Stimulated activated naive CD8-positive, alpha-beta T cell treated with anti-CD3 and anti-CD28 coated beads, Interleukin-15, Interleukin-2, amounts not matched to agents 100 ng/mL and 50 ng/mL, for 24 hours (primary cell): ENCODE data around the gene KRTAP12-1.

Experiments
- H3K27ac Mint-ChIP-seq: one replicate; pipeline ENCODE4 v1.8.0; 2021; ENCODE audit warnings: mild to moderate bottlenecking, mixed read lengths
- H3K27me3 Mint-ChIP-seq: one replicate; pipeline ENCODE4 v1.8.0; 2021; ENCODE audit warnings: mixed read lengths
- H3K36me3 Mint-ChIP-seq: one replicate; pipeline ENCODE4 v1.8.0; 2021; ENCODE audit warnings: low read depth, mixed read lengths
- H3K4me1 Mint-ChIP-seq: one replicate; pipeline ENCODE4 v1.8.0; 2021; ENCODE audit warnings: low read depth, mixed read lengths
- H3K4me3 Mint-ChIP-seq: one replicate; pipeline ENCODE4 v1.8.0; 2021; ENCODE audit warnings: mild to moderate bottlenecking, mixed read lengths
- H3K9me3 Mint-ChIP-seq: one replicate; pipeline ENCODE4 v1.8.0; 2021; ENCODE audit warnings: mixed read lengths

Gene KRTAP12-1

DNA sequence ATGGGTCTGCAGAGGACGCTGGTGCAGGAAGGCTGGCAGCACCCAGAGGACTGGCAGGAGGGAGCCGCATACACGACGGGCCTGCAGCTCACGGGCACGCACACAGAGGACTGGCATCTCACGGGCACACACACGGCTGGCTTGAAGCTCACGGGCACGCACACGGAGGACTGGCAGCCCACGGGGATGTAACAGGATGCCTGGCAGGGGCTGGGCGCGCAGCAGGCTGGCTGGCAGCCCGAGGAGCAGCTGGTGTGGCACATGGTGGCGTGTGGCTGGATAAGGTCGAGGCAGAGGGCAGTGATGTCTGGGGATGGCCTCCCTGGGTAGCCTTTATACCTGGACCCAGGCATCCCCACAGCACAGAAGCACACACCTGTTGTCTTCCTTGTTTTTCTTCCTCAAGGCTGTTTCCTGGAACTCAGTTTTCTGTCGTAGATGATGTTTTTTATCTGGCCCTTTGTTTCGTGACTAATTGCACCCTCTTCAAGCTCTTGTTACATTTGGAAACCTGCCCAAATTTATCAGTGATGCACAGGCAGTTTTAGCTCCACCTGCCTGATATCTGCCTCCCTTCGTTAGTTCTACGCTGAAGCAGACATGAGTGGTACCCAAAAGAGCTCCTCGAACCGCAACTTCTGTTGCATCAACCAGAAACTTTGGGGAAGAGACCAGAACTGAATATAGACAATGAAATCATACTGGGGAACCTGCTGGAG lies at the start of gene KRTAP12-1:
TSS of gene KRTAP12-1 (minus strand) at position 303 of the 719 bp plus-strand sequence. CDS start at position 263, 40 bp downstream.
- H3K27ac Mint-ChIP-seq, result no peak within 1 kb of the TSS
- H3K4me1 Mint-ChIP-seq, result peaks cover 10% of the 10 kb centered on the region
- no peaks in the 10 kb centered on the region for H3K36me3 Mint-ChIP-seq
- H3K4me3 Mint-ChIP-seq, result no peak within 1 kb of the TSS
- no peaks in the 10 kb centered on the region for H3K9me3 Mint-ChIP-seq
- peaks cover 4% of the 10 kb centered on the region for H3K27me3 Mint-ChIP-seq

DNA sequence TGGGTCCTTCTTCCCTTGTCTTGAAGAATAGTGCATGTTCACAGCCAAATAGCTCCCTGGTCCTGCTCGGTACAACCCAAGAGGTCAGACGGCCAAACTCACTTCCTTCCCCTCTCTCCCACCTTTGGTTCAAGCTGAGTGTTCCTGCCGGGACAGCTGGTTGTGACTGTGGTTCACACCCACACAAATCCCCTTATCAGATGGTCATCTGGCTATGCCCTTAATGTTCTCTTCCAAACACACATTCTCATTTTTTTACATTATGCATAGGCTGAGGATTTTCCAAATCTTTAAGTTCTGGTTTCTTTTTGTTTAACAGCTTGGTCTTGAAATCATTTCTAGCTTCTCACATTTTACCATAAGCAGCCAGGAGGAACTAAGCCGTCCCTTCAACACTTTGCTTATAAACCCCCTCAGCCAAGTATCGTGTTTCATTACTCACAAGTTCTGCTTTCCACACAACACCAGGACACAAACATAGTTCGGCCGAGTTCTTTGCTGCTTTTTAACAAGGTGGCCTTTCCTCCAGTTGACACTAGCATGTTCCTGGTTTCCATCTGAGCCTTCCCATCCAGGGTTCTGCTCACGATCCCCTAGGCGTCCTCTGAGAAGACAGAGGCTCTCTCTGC lies 49.1 kb upstream of the KRTAP12-1 start:
- Mint-ChIP-seq H3K4me3 (no peak overlapping the region), H3K27ac (no peak overlapping the region), H3K9me3 (no peaks in the 10 kb centered on the region)

DNA sequence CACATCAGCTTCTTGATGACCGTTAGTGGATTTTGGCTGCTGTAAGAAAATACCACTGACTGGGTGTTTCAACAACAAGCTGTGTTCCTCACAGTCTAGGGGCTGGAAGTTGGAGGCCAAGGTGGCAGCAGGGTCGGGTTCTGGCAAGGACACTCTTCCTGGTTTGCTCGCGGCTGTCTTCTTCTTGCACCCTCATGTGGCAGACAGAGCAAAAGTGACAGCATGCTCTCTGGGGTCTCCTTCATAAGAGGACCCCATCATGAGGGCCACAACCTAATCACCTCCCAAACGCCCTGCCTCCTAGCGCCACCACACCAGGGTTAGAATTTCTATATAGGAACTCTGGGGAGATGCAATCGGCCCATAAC lies 48.0 kb upstream of the KRTAP12-1 start:
- Mint-ChIP-seq H3K27me3 (peaks cover 14% of the 10 kb centered on the region), H3K36me3 (no peaks in the 10 kb centered on the region), H3K4me1 (no peaks in the 10 kb centered on the region), H3K4me3 (no peak overlapping the region), H3K9me3 (no peaks in the 10 kb centered on the region), H3K27ac (no peak overlapping the region)

More for the DNA sequence above, 49.1 kb upstream of the KRTAP12-1 start:
- H3K36me3 Mint-ChIP-seq, result no peaks in the 10 kb centered on the region
- H3K27me3 Mint-ChIP-seq, result peaks cover 7% of the 10 kb centered on the region
- no peaks in the 10 kb centered on the region for H3K4me1 Mint-ChIP-seq

GRCh38 chr21:44729336-44730027 lies 47.5 kb upstream of the KRTAP12-1 start:
- Mint-ChIP-seq H3K4me3 (no peak overlapping the region), H3K36me3 (no peaks in the 10 kb centered on the region), H3K9me3 (no peaks in the 10 kb centered on the region), H3K27me3 (peaks cover 16% of the 10 kb centered on the region), H3K27ac (no peak overlapping the region), H3K4me1 (no peaks in the 10 kb centered on the region)

- Mint-ChIP-seq H3K27me3 (peaks cover 21% of the 10 kb centered on the region), H3K36me3 (no peaks in the 10 kb centered on the region), H3K9me3 (no peaks in the 10 kb centered on the region), H3K4me3 (no peak overlapping the region), H3K4me1 (peaks cover 5% of the 10 kb centered on the region), H3K27ac (no peak overlapping the region)
These were observed 46.8 kb upstream of the KRTAP12-1 start for GRCh38 chr21:44728716-44729115.

DNA sequence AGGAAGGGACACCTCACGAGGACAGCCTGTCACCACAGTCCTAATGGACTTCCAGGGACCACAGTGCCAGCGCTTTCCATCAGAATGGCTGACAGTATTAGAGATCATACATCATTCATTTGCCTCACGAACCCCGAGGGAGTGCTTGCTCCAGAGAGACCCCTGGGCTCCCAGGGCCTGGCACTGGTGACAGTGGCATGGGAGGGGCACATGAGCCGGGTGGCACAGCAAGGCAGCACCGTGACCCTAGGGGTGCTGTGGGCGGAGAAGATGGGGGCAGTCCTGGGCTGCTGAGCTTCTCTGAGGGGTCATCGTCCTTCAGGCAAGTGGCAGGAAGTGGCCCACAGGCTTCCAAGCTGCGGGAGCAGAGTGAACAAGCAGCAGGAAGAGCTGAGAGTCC lies 45.8 kb upstream of the KRTAP12-1 start:
- Mint-ChIP-seq H3K9me3 (no peaks in the 10 kb centered on the region), H3K27me3 (peaks cover 27% of the 10 kb centered on the region), H3K36me3 (no peaks in the 10 kb centered on the region), H3K4me1 (peaks cover 12% of the 10 kb centered on the region), H3K4me3 (no peak overlapping the region), H3K27ac (no peak overlapping the region)

DNA sequence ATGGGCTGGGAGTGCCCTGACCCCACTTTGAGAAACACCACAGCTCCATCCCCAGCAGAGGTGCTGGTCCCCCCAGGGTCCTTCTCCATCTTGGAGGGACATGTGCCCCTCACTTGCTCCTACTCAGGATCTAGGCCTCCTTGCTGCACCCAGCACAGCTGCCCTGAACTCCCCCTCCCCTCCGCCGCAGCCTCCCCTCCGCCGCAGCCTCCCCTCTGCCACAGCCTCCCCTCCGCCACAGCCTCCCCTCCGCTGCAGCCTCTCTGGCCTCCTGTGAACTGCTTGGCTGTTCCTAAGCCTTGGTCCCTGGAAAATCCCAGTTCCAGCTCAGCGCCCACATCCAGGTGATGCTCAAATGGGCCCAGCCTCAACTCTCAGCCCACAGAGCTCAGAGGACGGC lies 45.4 kb upstream of the KRTAP12-1 start:
- Mint-ChIP-seq H3K4me1 (peaks cover 15% of the 10 kb centered on the region), H3K27ac (no peak overlapping the region), H3K27me3 (peaks cover 31% of the 10 kb centered on the region), H3K9me3 (no peaks in the 10 kb centered on the region), H3K4me3 (no peak overlapping the region), H3K36me3 (no peaks in the 10 kb centered on the region)

DNA sequence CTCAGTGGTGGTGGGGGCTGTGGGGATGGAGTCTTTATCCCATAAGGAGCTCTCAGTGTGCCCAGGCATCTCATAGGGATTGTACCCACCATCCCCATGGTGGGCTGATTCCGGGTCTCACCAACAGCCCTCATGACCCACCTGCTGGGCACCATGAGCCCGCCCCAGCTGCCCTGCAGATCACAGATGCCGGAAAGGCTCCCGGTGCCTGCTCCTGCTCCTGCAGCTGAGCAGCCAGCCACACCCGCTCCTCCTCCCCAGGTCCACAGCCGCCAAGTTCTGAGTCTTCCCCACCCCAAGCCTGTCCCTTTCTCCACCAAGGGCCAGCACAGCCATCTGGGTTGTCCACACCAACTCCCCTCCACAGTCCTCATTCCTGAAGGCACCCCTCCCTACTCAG lies 44.9 kb upstream of the KRTAP12-1 start:
- H3K27ac Mint-ChIP-seq, result no peak overlapping the region
- H3K27me3 Mint-ChIP-seq, result peaks cover 31% of the 10 kb centered on the region
- peaks cover 15% of the 10 kb centered on the region for H3K4me1 Mint-ChIP-seq
- no peak overlapping the region for H3K4me3 Mint-ChIP-seq
- H3K36me3 Mint-ChIP-seq, result no peaks in the 10 kb centered on the region
- no peaks in the 10 kb centered on the region for H3K9me3 Mint-ChIP-seq

DNA sequence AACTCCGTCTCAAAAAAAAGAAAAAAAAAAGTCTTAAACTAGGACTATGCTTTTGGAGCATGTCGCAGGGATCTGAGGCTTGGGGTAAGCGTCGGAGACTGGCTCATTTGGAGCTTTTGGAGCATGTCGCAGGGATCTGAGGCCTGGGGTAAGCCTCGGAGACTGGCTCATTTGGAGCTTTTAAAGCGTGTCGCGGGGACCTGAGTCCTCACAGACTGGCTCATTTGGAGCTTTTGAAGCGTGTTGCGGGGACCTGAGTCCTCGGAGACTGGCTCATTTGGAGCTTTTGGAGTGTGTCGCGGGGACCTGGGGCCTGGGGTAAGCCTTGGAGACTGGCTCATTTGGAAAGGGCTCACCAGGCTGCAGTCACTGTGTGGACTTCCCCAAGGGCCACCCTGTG lies 43.0 kb upstream of the KRTAP12-1 start:
- Mint-ChIP-seq H3K4me3 (no peak overlapping the region), H3K27me3 (peaks cover 35% of the 10 kb centered on the region), H3K27ac (no peak overlapping the region), H3K9me3 (no peaks in the 10 kb centered on the region), H3K36me3 (no peaks in the 10 kb centered on the region), H3K4me1 (peaks cover 15% of the 10 kb centered on the region)

- Mint-ChIP-seq H3K27ac (no peak overlapping the region), H3K4me1 (peaks cover 15% of the 10 kb centered on the region), H3K4me3 (peak overlapping the region; percentile 53), H3K9me3 (no peaks in the 10 kb centered on the region), H3K36me3 (no peaks in the 10 kb centered on the region), H3K27me3 (peaks cover 38% of the 10 kb centered on the region)
These were observed 42.2 kb upstream of the KRTAP12-1 start for GRCh38 chr21:44724196-44724595.

DNA sequence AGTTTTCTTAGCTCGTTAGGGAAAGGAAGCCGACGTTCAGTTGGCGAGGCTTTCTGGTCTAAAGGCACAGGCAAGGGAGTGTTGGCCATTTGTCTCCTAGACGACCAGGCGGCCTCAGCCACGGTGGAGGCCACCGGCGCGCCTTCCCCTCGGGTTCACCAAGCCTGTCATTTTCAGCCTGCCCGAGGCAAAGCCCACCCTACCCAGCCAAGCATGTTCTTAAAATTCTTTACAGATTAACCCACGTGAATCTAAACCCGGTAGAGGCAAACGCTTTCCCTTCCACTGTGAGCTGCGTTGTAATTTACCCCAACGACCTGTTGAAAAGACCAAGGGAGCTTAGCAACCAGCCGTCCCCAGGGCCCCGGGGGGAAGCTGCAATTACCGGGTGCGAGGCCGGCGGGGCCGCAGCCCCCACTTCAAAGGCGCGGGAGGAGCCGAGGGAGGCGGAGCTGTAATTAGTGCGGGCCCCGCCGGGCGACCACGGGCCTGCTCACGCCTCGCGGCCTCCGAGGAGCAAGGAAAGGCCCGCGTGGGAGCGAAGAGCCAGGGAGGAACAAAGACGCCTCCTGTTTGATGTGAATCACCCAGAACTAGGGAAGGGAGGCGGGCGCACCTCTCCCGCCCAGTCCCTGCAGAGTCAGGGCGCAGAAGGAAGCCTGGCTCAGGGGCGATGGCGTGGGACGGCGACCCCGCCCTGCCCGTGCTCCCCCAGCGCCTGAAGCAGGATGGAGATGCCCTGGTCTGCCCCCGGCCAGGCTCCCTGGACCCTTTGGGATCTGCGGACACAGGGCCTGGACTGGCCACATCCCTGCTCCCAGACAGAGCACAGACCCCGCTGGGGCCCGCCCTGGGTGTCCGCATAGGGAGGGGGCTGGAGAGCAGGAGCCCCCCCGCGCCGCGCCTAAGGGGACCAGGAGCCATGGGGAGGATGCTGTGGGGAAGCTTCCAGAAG lies 41.5 kb upstream of the KRTAP12-1 start:
- peaks cover 15% of the 10 kb centered on the region for H3K4me1 Mint-ChIP-seq
- peak overlapping the region; percentile 40 for H3K4me3 Mint-ChIP-seq

DNA sequence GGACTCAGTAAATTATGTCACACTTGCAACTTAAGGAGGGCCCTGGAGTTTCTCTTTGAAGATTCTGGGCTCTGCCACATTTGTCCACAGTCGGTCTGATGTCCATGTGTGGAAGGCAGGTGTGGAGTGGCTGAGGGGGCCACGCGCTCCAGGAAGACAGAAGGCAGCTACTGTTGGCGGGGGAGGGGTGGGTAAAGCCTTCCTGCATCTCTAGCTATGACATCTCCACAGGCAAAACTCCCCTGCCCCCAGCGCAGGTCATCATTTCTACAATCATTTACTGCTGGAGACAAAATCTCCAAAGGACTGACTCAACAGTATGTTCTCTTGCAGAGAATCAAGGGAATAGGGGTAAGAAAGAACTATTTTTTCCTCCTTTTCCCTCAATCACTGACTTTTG lies 40.8 kb upstream of the KRTAP12-1 start:
- Mint-ChIP-seq H3K36me3 (no peaks in the 10 kb centered on the region), H3K4me3 (no peak overlapping the region), H3K4me1 (peaks cover 15% of the 10 kb centered on the region), H3K27ac (no peak overlapping the region), H3K9me3 (no peaks in the 10 kb centered on the region), H3K27me3 (peaks cover 35% of the 10 kb centered on the region)

More for the DNA sequence above, 41.5 kb upstream of the KRTAP12-1 start:
- no peaks in the 10 kb centered on the region for H3K36me3 Mint-ChIP-seq
- peaks cover 38% of the 10 kb centered on the region for H3K27me3 Mint-ChIP-seq
- H3K9me3 Mint-ChIP-seq, result no peaks in the 10 kb centered on the region
- peak overlapping the region; percentile 29 for H3K27ac Mint-ChIP-seq

DNA sequence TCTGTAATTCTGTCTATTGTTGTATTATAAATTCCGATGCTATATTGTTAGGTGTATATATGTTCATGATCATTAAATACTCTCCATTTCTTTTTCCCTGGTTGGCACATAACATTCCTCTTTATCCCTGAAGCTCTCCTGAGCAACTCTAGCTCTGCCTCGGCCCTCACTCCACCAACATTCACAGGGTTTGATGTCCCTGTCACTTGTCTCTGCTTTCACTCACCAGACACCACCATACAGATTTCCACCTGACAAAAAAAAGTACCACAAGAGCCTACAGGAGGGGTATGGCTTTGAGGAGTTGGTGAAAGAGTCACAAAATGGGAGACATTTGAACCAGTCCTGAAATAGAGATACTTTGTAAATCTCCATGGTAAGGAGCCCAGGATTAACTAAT lies 38.2 kb upstream of the KRTAP12-1 start:
- Mint-ChIP-seq H3K27me3 (peaks cover 35% of the 10 kb centered on the region), H3K36me3 (no peaks in the 10 kb centered on the region), H3K9me3 (peaks cover 6% of the 10 kb centered on the region), H3K27ac (no peak overlapping the region), H3K4me1 (peaks cover 16% of the 10 kb centered on the region), H3K4me3 (no peak overlapping the region)

DNA sequence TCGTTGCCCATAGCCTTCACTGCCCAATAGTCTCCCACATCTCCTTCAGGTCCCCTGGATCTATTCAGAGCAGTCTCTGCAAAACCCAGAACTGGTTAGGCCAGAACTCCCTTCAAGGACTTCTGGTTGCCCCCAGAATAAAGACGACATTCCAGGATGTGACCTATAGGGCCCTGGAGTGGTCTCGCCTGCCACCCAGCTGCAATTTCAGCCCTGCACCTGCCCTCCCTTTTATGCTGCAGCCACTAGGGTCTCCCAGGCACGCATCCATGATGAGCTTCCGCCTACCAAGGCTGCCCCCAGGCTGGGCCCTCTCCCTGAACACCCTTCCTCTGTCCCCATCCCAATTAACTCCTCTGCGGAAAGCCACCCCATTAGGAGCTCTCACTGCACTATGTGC lies 36.6 kb upstream of the KRTAP12-1 start:
- no peaks in the 10 kb centered on the region for H3K36me3 Mint-ChIP-seq
- no peak overlapping the region for H3K4me3 Mint-ChIP-seq
- peaks cover 6% of the 10 kb centered on the region for H3K9me3 Mint-ChIP-seq
- peaks cover 43% of the 10 kb centered on the region for H3K27me3 Mint-ChIP-seq
- peaks cover 16% of the 10 kb centered on the region for H3K4me1 Mint-ChIP-seq
- no peak overlapping the region for H3K27ac Mint-ChIP-seq
